ENCODE measurements around the gene LBHD2.

The LBHD2 gene

GRCh38 chr14:103097994-103098957 is 14.3 kb downstream of the LBHD2 start:
- Histone ChIP-seq H3K27me3 (replicated peaks; ENCODE audit: control insufficient read depth, insufficient read depth, low read length, poor library complexity, severe bottlenecking) (peaks cover 7% of the 10 kb centered on the region), H3K9me3 (ENCODE audit: control insufficient read depth, low read length) (no peaks in the 10 kb centered on the region), H3K27ac (ENCODE audit: insufficient read depth, low read length, poor library complexity, severe bottlenecking) (no peak overlapping the region), H3K4me1 (ENCODE audit: control insufficient read depth, insufficient read depth, low read length, poor library complexity, severe bottlenecking) (no peaks in the 10 kb centered on the region), H3K36me3 (ENCODE audit: control insufficient read depth, insufficient read depth, low read length) (no peaks in the 10 kb centered on the region), H3K4me3 (ENCODE audit: insufficient read depth, low read depth, low read length, poor library complexity, severe bottlenecking) (no peak overlapping the region)
- no peak for DNase-seq

DNA sequence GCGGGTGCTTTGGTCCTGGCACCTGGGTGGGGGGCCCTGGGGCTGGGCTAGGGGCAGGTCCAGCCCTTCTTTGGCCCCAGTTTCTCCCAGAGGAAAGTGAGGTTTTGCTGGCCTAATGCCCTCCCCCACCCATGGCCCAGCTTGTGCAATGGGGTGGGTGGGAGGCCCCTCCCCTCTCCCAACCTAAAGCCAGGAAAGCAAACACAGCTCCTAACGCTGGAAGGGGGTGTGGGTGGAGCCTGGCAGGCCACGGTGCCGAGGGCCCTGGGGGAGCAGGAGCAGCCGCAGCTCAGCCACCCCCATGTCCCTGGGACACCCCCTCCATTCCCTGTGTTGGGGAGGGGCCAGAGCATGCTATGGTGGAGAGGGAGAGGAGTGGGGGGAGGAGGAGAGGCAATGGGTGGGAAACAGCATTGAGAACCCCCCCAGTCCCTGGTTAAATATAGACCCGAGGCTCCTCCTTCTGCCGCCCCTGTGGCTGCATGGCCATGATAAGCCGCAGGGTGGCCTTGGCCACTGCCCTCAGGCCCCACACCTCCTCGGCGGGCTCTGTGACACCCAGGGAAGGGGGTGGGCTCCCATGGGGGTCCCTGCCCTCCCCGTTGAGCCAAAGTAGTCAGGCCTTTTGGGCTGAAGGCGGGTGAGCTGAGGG is 15.2 kb downstream of the LBHD2 start:
- no peak for DNase-seq
- Histone ChIP-seq H3K27me3 (replicated peaks; ENCODE audit: control insufficient read depth, insufficient read depth, low read length, poor library complexity, severe bottlenecking) (peaks cover 15% of the 10 kb centered on the region), H3K4me3 (ENCODE audit: insufficient read depth, low read depth, low read length, poor library complexity, severe bottlenecking) (no peak overlapping the region), H3K27ac (ENCODE audit: insufficient read depth, low read length, poor library complexity, severe bottlenecking) (no peak overlapping the region), H3K36me3 (ENCODE audit: control insufficient read depth, insufficient read depth, low read length) (no peaks in the 10 kb centered on the region), H3K4me1 (ENCODE audit: control insufficient read depth, insufficient read depth, low read length, poor library complexity, severe bottlenecking) (no peaks in the 10 kb centered on the region), H3K9me3 (ENCODE audit: control insufficient read depth, low read length) (no peaks in the 10 kb centered on the region)

DNA sequence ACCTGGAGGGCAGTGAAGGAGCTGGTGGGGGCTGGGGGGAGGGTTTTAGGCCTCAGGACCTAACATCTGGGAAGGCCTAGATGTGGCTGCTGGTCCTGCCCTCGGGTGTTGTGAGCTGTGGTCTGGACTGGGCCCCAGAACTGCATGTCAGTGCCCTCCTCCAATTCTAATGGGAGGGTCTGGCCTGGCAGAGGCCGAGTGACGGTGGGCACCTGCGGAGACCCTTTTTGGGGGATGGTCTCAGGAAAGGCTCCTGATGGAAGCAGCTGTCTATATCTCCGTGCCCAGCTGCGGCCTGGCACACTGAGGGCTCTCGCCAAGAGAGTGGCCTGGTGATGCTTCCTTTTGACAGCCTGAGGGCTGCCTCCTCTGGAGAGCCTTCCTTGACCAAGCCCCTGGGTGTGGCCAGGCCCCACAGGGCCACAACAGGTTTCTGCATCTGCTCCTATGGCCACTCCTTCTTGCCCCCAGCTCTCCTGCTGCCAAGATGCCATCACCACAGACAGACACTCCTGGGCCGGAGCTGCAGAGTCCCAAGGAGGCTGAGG is 15.8 kb downstream of the LBHD2 start:
- no peak overlapping the region for H3K4me3 ChIP-seq (ENCODE audit: insufficient read depth, low read depth, low read length, poor library complexity, severe bottlenecking)
- H3K9me3 ChIP-seq (ENCODE audit: control insufficient read depth, low read length), result no peaks in the 10 kb centered on the region
- peaks cover 5% of the 10 kb centered on the region for H3K4me1 ChIP-seq (ENCODE audit: control insufficient read depth, insufficient read depth, low read length, poor library complexity, severe bottlenecking)
- no peaks in the 10 kb centered on the region for H3K36me3 ChIP-seq (ENCODE audit: control insufficient read depth, insufficient read depth, low read length)
- no peak overlapping the region for H3K27ac ChIP-seq (ENCODE audit: insufficient read depth, low read length, poor library complexity, severe bottlenecking)
- H3K27me3 ChIP-seq (replicated peaks; ENCODE audit: control insufficient read depth, insufficient read depth, low read length, poor library complexity, severe bottlenecking), result peaks cover 21% of the 10 kb centered on the region
- DNase-seq, result no peak

GRCh38 chr14:103100281-103101121 is 16.5 kb downstream of the LBHD2 start:
- peaks cover 9% of the 10 kb centered on the region for H3K4me1 ChIP-seq (ENCODE audit: control insufficient read depth, insufficient read depth, low read length, poor library complexity, severe bottlenecking)
- no peak overlapping the region for H3K27ac ChIP-seq (ENCODE audit: insufficient read depth, low read length, poor library complexity, severe bottlenecking)
- no peak overlapping the region for H3K4me3 ChIP-seq (ENCODE audit: insufficient read depth, low read depth, low read length, poor library complexity, severe bottlenecking)
- no peaks in the 10 kb centered on the region for H3K9me3 ChIP-seq (ENCODE audit: control insufficient read depth, low read length)
- no peak for DNase-seq
- H3K36me3 ChIP-seq (ENCODE audit: control insufficient read depth, insufficient read depth, low read length), result no peaks in the 10 kb centered on the region
- H3K27me3 ChIP-seq (replicated peaks; ENCODE audit: control insufficient read depth, insufficient read depth, low read length, poor library complexity, severe bottlenecking), result peaks cover 26% of the 10 kb centered on the region

GRCh38 chr14:103101257-103101962 is 17.4 kb downstream of the LBHD2 start:
- Histone ChIP-seq H3K4me3 (ENCODE audit: insufficient read depth, low read depth, low read length, poor library complexity, severe bottlenecking) (no peak overlapping the region), H3K27me3 (replicated peaks; ENCODE audit: control insufficient read depth, insufficient read depth, low read length, poor library complexity, severe bottlenecking) (peaks cover 26% of the 10 kb centered on the region), H3K36me3 (ENCODE audit: control insufficient read depth, insufficient read depth, low read length) (no peaks in the 10 kb centered on the region), H3K9me3 (ENCODE audit: control insufficient read depth, low read length) (no peaks in the 10 kb centered on the region), H3K4me1 (ENCODE audit: control insufficient read depth, insufficient read depth, low read length, poor library complexity, severe bottlenecking) (peaks cover 9% of the 10 kb centered on the region), H3K27ac (ENCODE audit: insufficient read depth, low read length, poor library complexity, severe bottlenecking) (no peak overlapping the region)
- DNase-seq, result no peak

DNA sequence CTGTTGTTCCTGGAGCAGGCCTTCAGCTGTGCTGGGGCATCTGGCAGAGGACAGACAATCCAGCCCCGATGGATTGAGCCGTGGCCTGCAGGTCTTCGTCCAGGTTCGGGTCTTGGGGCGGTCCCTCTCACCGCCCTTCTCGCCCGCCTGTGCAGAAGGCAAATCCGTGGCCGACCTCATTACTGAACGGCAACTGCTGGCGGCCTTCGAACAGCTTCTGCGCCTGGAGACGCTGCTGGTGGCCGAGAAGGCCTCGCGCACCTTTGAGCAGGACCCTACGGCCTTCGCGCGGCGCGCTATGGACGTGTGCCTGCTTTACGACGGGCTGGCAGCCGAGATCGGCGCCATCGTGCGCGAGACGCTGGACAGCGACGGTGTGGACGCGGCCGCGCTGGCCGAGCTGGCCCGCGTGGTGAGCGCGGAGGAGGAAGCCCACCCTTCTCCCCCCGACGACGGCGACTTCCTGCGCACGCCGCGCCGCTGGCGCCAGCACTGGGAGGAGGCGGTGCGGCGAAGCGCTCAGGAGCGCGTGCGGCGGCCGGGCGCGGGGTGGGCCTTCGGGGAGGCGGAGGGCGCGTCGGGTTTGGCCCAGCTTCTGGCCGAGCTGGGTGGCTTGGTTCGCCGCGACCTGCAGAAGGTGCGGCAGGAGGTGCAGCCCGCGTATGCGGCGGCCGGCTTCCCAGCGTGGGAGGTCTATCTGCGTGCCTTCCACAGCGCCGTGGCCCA is 18.1 kb downstream of the LBHD2 start:
- no peak for DNase-seq
- H3K27ac ChIP-seq (ENCODE audit: insufficient read depth, low read length, poor library complexity, severe bottlenecking), result no peak overlapping the region
- no peaks in the 10 kb centered on the region for H3K36me3 ChIP-seq (ENCODE audit: control insufficient read depth, insufficient read depth, low read length)
- H3K4me3 ChIP-seq (ENCODE audit: insufficient read depth, low read depth, low read length, poor library complexity, severe bottlenecking), result no peak overlapping the region
- H3K4me1 ChIP-seq (ENCODE audit: control insufficient read depth, insufficient read depth, low read length, poor library complexity, severe bottlenecking), result peaks cover 9% of the 10 kb centered on the region
- no peaks in the 10 kb centered on the region for H3K9me3 ChIP-seq (ENCODE audit: control insufficient read depth, low read length)
- peaks cover 26% of the 10 kb centered on the region for H3K27me3 ChIP-seq (replicated peaks; ENCODE audit: control insufficient read depth, insufficient read depth, low read length, poor library complexity, severe bottlenecking)

DNA sequence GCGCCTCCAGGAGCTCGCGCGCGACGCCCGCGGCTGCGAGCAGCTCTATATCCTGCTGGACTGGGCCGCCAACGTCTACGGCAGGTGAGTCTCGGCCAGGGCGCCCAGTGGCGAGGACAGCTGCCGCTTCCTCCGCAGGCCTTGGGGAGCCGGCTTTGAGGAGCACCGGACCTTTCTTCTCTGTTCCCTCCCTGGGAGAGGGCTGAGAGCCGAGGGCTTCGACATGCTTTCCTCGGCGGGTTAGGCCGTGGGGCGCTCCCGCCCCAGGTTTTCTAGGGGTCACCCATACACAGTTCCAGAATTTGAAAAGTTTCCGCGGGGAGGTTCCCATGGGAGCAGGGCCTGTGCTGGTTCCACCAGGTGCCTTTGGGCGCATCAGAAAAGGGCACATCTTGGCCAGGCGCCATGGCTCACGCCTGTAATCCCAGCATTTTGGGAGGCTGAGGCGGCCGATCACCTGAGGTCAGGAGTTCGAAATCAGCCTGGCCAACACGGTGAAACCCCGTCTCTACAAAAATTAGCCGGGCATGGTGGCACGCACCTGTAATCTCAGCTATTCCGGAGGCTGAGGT is 18.8 kb downstream of the LBHD2 start:
- Histone ChIP-seq H3K27me3 (replicated peaks; ENCODE audit: control insufficient read depth, insufficient read depth, low read length, poor library complexity, severe bottlenecking) (peaks cover 26% of the 10 kb centered on the region), H3K9me3 (ENCODE audit: control insufficient read depth, low read length) (no peaks in the 10 kb centered on the region), H3K27ac (ENCODE audit: insufficient read depth, low read length, poor library complexity, severe bottlenecking) (no peak overlapping the region), H3K36me3 (ENCODE audit: control insufficient read depth, insufficient read depth, low read length) (no peaks in the 10 kb centered on the region), H3K4me1 (ENCODE audit: control insufficient read depth, insufficient read depth, low read length, poor library complexity, severe bottlenecking) (peaks cover 9% of the 10 kb centered on the region), H3K4me3 (ENCODE audit: insufficient read depth, low read depth, low read length, poor library complexity, severe bottlenecking) (no peak overlapping the region)
- DNase-seq, result no peak

DNA sequence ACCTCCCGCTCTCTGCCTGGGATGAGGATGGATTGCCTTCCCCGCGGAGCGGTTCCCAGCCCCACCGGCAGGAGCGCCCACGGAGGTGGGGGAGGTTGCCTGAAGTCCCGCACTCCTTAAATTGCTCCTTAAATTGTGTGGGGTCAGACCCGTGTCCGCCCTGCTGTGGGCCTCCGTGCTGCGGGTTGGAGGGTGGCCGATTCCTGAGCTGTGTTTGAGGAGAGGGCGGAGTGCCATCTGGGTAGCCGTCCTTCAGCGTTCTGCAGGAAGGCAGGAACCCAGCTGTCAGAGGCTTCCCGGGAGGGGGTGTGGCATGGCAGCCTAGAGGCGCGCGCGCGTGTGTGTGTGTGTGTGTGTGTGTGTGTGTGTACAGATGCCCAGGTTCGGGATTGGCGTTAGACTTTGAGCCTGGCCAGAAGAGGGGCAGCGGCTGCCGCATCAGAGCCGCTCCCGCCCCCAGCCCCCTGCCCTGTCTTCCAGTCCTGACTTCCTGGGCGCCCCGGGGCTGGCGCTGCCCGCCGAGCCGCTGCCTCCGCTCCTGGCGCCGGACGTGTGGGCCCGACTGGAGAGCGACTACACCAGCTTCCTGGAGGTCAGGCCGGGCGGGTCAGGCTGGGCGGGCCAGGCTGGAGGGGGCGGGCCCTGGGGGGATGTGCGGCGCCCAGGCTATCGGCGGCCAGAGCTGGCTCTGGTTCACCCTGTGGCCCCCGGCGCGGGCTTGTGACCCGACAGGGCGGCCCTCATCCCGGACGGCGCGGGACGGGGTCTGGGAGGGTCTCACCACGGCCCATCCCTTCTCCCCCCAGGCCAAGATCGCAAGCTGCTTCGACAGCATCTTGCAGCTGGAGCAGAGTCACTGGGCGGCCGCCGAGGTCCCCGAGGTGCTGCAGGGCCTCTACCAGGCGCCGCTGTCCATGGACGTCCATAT is 19.7 kb downstream of the LBHD2 start:
- Histone ChIP-seq H3K9me3 (ENCODE audit: control insufficient read depth, low read length) (no peaks in the 10 kb centered on the region), H3K27me3 (replicated peaks; ENCODE audit: control insufficient read depth, insufficient read depth, low read length, poor library complexity, severe bottlenecking) (peaks cover 26% of the 10 kb centered on the region), H3K4me3 (ENCODE audit: insufficient read depth, low read depth, low read length, poor library complexity, severe bottlenecking) (no peak overlapping the region), H3K36me3 (ENCODE audit: control insufficient read depth, insufficient read depth, low read length) (no peaks in the 10 kb centered on the region), H3K4me1 (ENCODE audit: control insufficient read depth, insufficient read depth, low read length, poor library complexity, severe bottlenecking) (peaks cover 9% of the 10 kb centered on the region), H3K27ac (ENCODE audit: insufficient read depth, low read length, poor library complexity, severe bottlenecking) (no peak overlapping the region)
- no peak for DNase-seq
